GM12874 (cell line): ENCODE measurements around the gene COL9A3.

ENCODE experiments used
- TF ChIP-seq, protein P1 (sequence below): IDR thresholded peaks from 2 replicates; pipeline ENCODE4 v1.5.1; 2011; ENCODE audit warnings: low read depth, mild to moderate bottlenecking, control low read depth, low read length, moderate library complexity; ENCODE audit not compliant: insufficient read depth

Gene COL9A3

GRCh38 chr20:62771396-62772102, 45.3 kb upstream of the COL9A3 start:
- TF ChIP-seq, protein P1, sequence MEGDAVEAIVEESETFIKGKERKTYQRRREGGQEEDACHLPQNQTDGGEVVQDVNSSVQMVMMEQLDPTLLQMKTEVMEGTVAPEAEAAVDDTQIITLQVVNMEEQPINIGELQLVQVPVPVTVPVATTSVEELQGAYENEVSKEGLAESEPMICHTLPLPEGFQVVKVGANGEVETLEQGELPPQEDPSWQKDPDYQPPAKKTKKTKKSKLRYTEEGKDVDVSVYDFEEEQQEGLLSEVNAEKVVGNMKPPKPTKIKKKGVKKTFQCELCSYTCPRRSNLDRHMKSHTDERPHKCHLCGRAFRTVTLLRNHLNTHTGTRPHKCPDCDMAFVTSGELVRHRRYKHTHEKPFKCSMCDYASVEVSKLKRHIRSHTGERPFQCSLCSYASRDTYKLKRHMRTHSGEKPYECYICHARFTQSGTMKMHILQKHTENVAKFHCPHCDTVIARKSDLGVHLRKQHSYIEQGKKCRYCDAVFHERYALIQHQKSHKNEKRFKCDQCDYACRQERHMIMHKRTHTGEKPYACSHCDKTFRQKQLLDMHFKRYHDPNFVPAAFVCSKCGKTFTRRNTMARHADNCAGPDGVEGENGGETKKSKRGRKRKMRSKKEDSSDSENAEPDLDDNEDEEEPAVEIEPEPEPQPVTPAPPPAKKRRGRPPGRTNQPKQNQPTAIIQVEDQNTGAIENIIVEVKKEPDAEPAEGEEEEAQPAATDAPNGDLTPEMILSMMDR, result no peak

DNA sequence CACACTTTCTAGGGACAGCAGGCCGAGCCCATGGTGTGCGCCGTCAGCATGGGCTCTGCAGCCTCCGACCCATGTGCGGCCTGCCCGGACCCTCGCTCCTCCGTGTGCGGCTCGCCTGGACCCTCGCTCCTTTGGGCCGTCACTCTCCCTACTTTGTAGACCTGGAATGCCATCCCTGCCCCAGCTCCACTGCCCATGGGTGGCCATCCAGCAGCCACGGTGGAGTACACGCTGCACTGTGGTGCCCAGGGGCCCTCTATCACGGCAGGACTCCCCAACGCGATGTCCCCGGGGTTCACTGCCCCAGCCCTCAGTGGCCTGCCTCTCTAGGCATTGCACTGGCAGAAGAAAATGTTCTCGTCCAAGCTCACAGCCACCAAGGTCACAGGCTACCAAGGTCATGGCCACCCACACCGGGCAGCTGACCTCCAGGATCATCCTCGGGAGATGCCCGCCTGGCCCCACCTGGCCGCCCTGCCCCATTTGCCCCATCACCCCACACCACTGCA, 44.7 kb upstream of the COL9A3 start:
- TF ChIP-seq, protein P1, result no peak

DNA sequence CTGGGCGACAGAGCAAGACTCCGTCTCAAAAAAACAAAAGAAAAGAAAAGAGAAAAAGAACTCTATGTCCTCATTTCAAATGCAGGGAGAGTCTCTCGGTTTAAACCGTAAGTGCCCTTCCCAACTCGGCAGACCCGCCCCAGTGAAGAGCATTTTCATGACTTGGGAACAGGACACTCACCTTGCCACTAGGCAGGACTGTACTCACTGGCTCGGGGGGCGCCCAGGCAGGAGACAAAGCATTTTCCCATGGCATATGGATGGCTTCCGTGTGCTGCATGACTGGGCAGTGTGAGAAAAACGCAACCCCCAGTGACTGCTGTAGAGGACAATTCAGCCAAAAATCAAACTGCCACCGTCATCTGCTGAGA, 44.2 kb upstream of the COL9A3 start:
- TF ChIP-seq, protein P1, result no peak

DNA sequence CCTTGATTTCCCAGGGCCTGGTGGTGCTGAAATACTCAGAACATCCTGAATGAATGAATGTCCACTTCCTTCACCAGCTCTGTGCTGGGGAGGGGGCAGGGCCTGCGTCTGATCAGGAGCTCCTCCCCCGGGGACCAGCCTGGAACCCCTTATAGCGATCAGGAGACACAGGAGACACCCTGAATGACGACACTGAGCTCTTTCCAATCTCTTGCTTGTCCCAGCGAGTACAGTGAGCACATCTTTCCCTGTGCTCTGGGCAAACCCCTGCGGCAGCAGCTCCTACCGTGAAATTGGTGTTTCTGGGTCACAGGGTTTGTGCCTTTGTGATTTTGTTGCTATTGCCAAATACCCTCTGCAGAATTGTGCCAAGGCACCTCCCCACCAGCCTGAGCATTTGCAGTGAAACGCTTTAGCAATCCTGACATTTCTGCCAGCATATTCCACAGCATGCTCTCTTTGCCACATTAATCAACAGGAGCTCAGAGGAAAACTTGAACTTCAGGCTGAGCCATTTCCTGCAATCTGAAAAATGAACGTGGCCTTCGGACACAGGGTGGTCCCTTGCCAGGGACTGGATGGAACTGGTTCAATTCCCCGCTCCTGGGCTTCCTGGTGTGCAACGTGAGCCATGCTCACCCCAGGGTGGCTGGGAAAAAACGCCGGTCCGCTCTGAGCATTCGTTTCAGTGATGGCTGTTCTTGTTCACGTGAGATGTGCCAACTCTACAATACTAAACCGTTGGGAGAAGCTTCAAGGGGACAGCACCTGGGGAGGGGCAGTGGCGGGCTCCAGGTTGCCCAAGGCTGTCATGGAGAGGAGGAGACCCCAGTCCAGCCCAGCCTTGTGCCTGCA, 43.6 kb upstream of the COL9A3 start:
- TF ChIP-seq, protein P1, result no peak

DNA sequence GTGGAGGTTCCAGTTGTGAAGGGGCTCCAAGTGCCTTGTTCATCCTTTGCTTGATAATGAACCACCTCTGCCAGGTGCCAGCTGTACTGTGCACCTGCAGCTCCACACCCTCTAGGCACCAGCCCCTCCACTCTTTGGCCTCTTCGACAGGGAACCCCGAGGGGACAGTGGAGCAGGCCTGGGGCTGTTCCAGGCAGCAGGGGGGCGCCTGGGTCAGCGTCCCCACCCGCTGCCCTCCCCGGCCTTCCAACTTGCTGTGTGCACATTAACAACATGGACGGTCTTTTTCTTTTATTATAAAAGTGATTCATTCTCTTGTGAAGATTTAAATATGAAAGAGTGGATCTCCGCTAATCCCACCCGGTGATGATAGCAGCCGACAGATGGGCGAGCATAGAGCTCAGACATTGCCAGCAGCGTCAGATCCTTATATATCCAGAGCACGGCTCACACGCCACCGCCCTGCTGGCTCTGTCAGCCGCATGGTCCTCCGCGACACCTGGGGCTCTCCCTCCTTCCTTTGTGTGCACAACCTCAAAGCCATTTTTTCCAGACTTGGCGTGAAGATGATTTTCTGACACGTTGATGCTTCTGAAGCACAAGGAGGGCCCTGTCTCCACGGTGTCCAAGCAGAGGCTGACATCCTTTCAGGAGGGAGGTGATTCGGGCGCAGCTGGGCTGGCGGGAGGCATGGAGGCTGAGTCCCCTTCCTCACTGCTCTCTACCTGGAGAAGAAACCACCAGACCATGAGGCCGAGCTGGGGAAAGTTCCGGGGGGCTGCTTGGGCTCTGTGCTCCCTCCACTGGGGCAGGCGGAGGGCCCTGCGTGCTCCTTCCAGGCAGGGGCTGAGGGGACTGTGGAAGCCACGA, 42.8 kb upstream of the COL9A3 start:
- TF ChIP-seq, protein P1, result no peak

DNA sequence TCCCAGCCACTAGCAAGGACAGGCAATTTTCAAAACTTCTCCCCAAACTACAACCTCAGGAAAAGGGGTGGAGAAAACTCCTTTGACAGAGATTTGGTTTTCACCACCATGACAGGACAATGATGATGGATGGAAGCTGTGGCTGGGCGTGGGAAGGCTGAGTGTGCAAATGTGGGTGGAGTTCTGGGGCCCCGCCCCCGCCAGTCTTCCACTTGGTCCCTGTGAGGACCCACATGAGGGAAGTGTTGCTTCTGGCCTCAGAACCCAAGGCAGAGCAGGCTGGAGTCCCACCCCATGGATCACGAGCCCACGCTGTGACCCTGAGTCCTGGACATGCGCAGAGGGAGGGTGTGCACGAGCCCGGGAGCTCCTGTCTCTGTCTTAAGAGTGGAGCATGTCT, 42.1 kb upstream of the COL9A3 start:
- TF ChIP-seq, protein P1, result no peak

DNA sequence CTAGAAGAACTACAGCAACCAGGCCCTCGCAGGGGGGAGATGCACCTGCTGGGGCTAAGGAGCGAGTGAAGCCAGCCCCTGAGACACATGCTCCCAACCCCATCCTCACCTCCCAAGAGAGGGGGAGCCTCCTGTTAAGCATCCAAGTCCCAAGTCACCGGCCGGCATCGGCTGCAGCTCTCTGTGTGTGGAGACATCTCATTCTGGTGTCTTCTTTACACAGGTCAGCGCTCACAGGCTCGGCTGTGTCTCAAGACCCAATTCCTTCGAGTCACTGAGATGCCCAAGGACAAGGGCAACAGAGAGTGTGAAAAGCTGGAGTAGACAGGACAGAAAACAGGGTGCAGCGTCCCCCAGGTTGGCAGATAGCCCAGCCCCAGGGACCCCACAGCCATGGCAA, 41.6 kb upstream of the COL9A3 start:
- TF ChIP-seq, protein P1, result no peak
